DND-41 (cell line): ENCODE measurements around the gene ZSCAN18.

Source experiments
- ATAC-seq: fragments of 200-7000 bp; cut with Tn5 transposase; 3 replicates; pipeline ENCODE4 v1.9.1; 2021; ENCODE audit warnings: low read depth; ENCODE audit not compliant: insufficient read depth
- DNase-seq: peaks from one replicate; pipeline ENCODE4 v3.0.0-alpha.2; 2020
- H2AFZ ChIP-seq: 2 replicates; pipeline ENCODE4 v1.6.0; 2012; ENCODE audit warnings: low read depth, low read length
- H3K27ac ChIP-seq: 2 replicates; pipeline ENCODE4 v1.5.1; 2012; ENCODE audit warnings: low read length, inconsistent platforms
- H3K27me3 ChIP-seq: fragments of 200-600 bp; sonication (generic); 2 replicates; pipeline ENCODE4 v1.6.0; 2012; ENCODE audit warnings: low read length, mild to moderate bottlenecking, inconsistent platforms; ENCODE audit not compliant: insufficient read depth, poor library complexity
- H3K36me3 ChIP-seq: 2 replicates; pipeline ENCODE4 v1.5.1; 2012; ENCODE audit warnings: low read length, inconsistent platforms; ENCODE audit not compliant: insufficient read depth
- H3K4me1 ChIP-seq: 2 replicates; pipeline ENCODE4 v1.5.1; 2012; ENCODE audit warnings: mild to moderate bottlenecking, low read length; ENCODE audit not compliant: insufficient read depth
- H3K4me2 ChIP-seq: 2 replicates; pipeline ENCODE4 v1.6.0; 2012; ENCODE audit warnings: mild to moderate bottlenecking, moderate library complexity, low read length, inconsistent platforms; ENCODE audit not compliant: insufficient read depth
- H3K4me3 ChIP-seq, 2 experiments: fragments of 200-600 bp in 1 of 2; shearing (Covaris generic) in 1 of 2; 2 replicates each; pipeline ENCODE4 v1.5.1; 2012 to 2016; ENCODE audit warnings: inconsistent platforms in 2 of 2, low read length in 2 of 2, mild to moderate bottlenecking in 2 of 2, low read depth in 1 of 2, moderate library complexity in 1 of 2
- H3K79me2 ChIP-seq: 2 replicates; pipeline ENCODE4 v1.6.0; 2012; ENCODE audit warnings: low read length, inconsistent platforms; ENCODE audit not compliant: insufficient read depth
- H3K9ac ChIP-seq: 2 replicates; pipeline ENCODE4 v1.6.0; 2012; ENCODE audit warnings: low read depth, mild to moderate bottlenecking, inconsistent platforms, low read length, moderate library complexity
- H3K9me3 ChIP-seq: 2 replicates; pipeline ENCODE4 v1.5.1; 2012; ENCODE audit warnings: low read length, moderate library complexity, mild to moderate bottlenecking, inconsistent platforms; ENCODE audit not compliant: insufficient read depth, severe bottlenecking
- H4K20me1 ChIP-seq: 2 replicates; pipeline ENCODE4 v1.6.0; 2012; ENCODE audit warnings: low read length; ENCODE audit not compliant: insufficient read depth
- EZH2 ChIP-seq: IDR thresholded peaks from 3 replicates; pipeline ENCODE4 v1.6.1; 2012; ENCODE audit warnings: borderline replicate concordance, low read depth, mild to moderate bottlenecking, moderate library complexity, low read length, inconsistent platforms; ENCODE audit not compliant: severe bottlenecking
- TF ChIP-seq, protein P1 (sequence below): IDR thresholded peaks from 2 replicates; pipeline ENCODE4 v1.5.1; 2012; ENCODE audit warnings: borderline replicate concordance, low read length, moderate library complexity, mild to moderate bottlenecking; ENCODE audit not compliant: poor library complexity, severe bottlenecking; ENCODE audit errors: extremely low read depth

The ZSCAN18 gene

GRCh38 chr19:58096884-58097283 is 1.1 kb downstream of the ZSCAN18 start:
- H3K9me3 ChIP-seq = peaks cover 6% of the 10 kb centered on the region

GRCh38 chr19:58095328-58095727 is 2.7 kb downstream of the ZSCAN18 start:
- H4K20me1 ChIP-seq = no peaks in the 10 kb centered on the region
- peaks cover 30% of the 10 kb centered on the region for H3K79me2 ChIP-seq
- ATAC-seq (no peak), DNase-seq (no peak)
- H3K9me3 ChIP-seq = peaks cover 4% of the 10 kb centered on the region
- no peak overlapping the region for H3K27ac ChIP-seq
- H2AFZ ChIP-seq = no peak overlapping the region
- H3K9ac ChIP-seq = no peak overlapping the region
- H3K4me3 ChIP-seq = no peak overlapping the region
- H3K36me3 ChIP-seq = peaks cover 16% of the 10 kb centered on the region
- TF ChIP-seq EZH2 = no peak
- TF ChIP-seq, protein P1, sequence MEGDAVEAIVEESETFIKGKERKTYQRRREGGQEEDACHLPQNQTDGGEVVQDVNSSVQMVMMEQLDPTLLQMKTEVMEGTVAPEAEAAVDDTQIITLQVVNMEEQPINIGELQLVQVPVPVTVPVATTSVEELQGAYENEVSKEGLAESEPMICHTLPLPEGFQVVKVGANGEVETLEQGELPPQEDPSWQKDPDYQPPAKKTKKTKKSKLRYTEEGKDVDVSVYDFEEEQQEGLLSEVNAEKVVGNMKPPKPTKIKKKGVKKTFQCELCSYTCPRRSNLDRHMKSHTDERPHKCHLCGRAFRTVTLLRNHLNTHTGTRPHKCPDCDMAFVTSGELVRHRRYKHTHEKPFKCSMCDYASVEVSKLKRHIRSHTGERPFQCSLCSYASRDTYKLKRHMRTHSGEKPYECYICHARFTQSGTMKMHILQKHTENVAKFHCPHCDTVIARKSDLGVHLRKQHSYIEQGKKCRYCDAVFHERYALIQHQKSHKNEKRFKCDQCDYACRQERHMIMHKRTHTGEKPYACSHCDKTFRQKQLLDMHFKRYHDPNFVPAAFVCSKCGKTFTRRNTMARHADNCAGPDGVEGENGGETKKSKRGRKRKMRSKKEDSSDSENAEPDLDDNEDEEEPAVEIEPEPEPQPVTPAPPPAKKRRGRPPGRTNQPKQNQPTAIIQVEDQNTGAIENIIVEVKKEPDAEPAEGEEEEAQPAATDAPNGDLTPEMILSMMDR = no peak
- H3K4me2 ChIP-seq = no peak overlapping the region
- H3K27me3 ChIP-seq = no peaks in the 10 kb centered on the region
- peaks cover 21% of the 10 kb centered on the region for H3K4me1 ChIP-seq

More at GRCh38 chr19:58096884-58097283, 1.1 kb downstream of the ZSCAN18 start:
- Histone ChIP-seq H3K4me1 (peaks cover 21% of the 10 kb centered on the region), H3K36me3 (peaks cover 12% of the 10 kb centered on the region), H4K20me1 (no peaks in the 10 kb centered on the region), H2AFZ (no peak overlapping the region), H3K27ac (0 out of 2 replicates have a peak overlapping the region, but pooled peaks have one; percentile 29), H3K4me2 (peak overlapping the region; percentile 74), H3K79me2 (peaks cover 30% of the 10 kb centered on the region), H3K27me3 (no peaks in the 10 kb centered on the region), H3K9ac (peak overlapping the region; percentile 99), H3K4me3 (peak overlapping the region in 1 of 2 experiments; percentile 100; a peak in 2 of 4 replicates)
- DNase-seq (no peak), ATAC-seq (no peak)
- TF ChIP-seq, protein P1 = no peak
- no peak for TF ChIP-seq EZH2

- Histone ChIP-seq H3K4me3 (no peak overlapping the region), H3K79me2 (peaks cover 30% of the 10 kb centered on the region), H4K20me1 (no peaks in the 10 kb centered on the region), H3K9me3 (peaks cover 12% of the 10 kb centered on the region), H3K4me1 (peaks cover 14% of the 10 kb centered on the region), H3K27ac (no peak overlapping the region), H3K9ac (no peak overlapping the region), H3K27me3 (no peaks in the 10 kb centered on the region), H2AFZ (no peak overlapping the region), H3K4me2 (no peak overlapping the region), H3K36me3 (peaks cover 32% of the 10 kb centered on the region)
- DNase-seq (no peak), ATAC-seq (no peak)
- TF ChIP-seq, protein P1 = no peak
- TF ChIP-seq EZH2 = no peak
These were observed 5.0 kb downstream of the ZSCAN18 start for GRCh38 chr19:58093071-58093470.
